ENCODE measurements around the gene MTURN.

- TF ChIP-seq CTCF (IDR thresholded peaks at IDR 0.05) (no peak), POLR2A (IDR thresholded peaks at IDR 0.05) (no peak)
These were observed 46.4 kb upstream of the MTURN start for GRCh38 chr7:30088362-30088761.

All from adrenal gland (tissue), 5 donors.